ENCODE results near the gene SLC12A8.

The SLC12A8 gene

GRCh38 chr3:125239266-125239665, 26.7 kb upstream of the SLC12A8 start:
- peaks cover 7% of the 10 kb centered on the region for H3K36me3 ChIP-seq (ENCODE audit: control insufficient read depth, insufficient read depth, low read length)
- H3K4me1 ChIP-seq (ENCODE audit: control insufficient read depth, insufficient read depth, low read length, poor library complexity, severe bottlenecking), result no peaks in the 10 kb centered on the region
- H3K27ac ChIP-seq (ENCODE audit: low read depth, low read length, severe bottlenecking), result no peak overlapping the region
- 100% methylated on average over 1 of the region's 3 CpGs; no CpG with 5 or more reads in 1 of the 2 experiments for WGBS, 2 experiments (ENCODE audit: insufficient coverage in 2 of 2)
- H3K9me3 ChIP-seq (ENCODE audit: control insufficient read depth, low read length), result no peaks in the 10 kb centered on the region
- no peak overlapping the region for H3K4me3 ChIP-seq (ENCODE audit: extremely low read depth, insufficient read depth, low read length, poor library complexity, severe bottlenecking)

GRCh38 chr3:125238759-125239158, 26.2 kb upstream of the SLC12A8 start:
- Histone ChIP-seq H3K36me3 (ENCODE audit: control insufficient read depth, insufficient read depth, low read length) (peaks cover 8% of the 10 kb centered on the region), H3K9me3 (ENCODE audit: control insufficient read depth, low read length) (no peaks in the 10 kb centered on the region), H3K4me1 (ENCODE audit: control insufficient read depth, insufficient read depth, low read length, poor library complexity, severe bottlenecking) (no peaks in the 10 kb centered on the region), H3K27ac (ENCODE audit: low read depth, low read length, severe bottlenecking) (no peak overlapping the region), H3K4me3 (ENCODE audit: extremely low read depth, insufficient read depth, low read length, poor library complexity, severe bottlenecking) (no peak overlapping the region)
- WGBS, 2 experiments (ENCODE audit: insufficient coverage in 2 of 2), result 93 to 100% methylated on average over 2 of the region's 3 CpGs

GRCh38 chr3:125236331-125236903, 23.9 kb upstream of the SLC12A8 start:
- H3K9me3 ChIP-seq (ENCODE audit: control insufficient read depth, low read length), result no peaks in the 10 kb centered on the region
- 87 to 97% methylated on average over 3 to 6 of the region's 6 CpGs for WGBS, 2 experiments (ENCODE audit: insufficient coverage in 2 of 2)
- no peak overlapping the region for H3K27ac ChIP-seq (ENCODE audit: low read depth, low read length, severe bottlenecking)
- H3K36me3 ChIP-seq (ENCODE audit: control insufficient read depth, insufficient read depth, low read length), result peaks cover 21% of the 10 kb centered on the region
- H3K4me3 ChIP-seq (ENCODE audit: extremely low read depth, insufficient read depth, low read length, poor library complexity, severe bottlenecking), result no peak overlapping the region
- H3K4me1 ChIP-seq (ENCODE audit: control insufficient read depth, insufficient read depth, low read length, poor library complexity, severe bottlenecking), result peaks cover 6% of the 10 kb centered on the region

GRCh38 chr3:125234831-125235230, 22.3 kb upstream of the SLC12A8 start:
- Histone ChIP-seq H3K9me3 (ENCODE audit: control insufficient read depth, low read length) (no peaks in the 10 kb centered on the region), H3K27ac (ENCODE audit: low read depth, low read length, severe bottlenecking) (no peak overlapping the region), H3K36me3 (ENCODE audit: control insufficient read depth, insufficient read depth, low read length) (peaks cover 21% of the 10 kb centered on the region), H3K4me3 (ENCODE audit: extremely low read depth, insufficient read depth, low read length, poor library complexity, severe bottlenecking) (no peak overlapping the region), H3K4me1 (ENCODE audit: control insufficient read depth, insufficient read depth, low read length, poor library complexity, severe bottlenecking) (peaks cover 6% of the 10 kb centered on the region)
- no CpG with 5 or more reads among the region's 1 CpG for WGBS, 2 experiments (ENCODE audit: insufficient coverage in 2 of 2)

- WGBS, 2 experiments (ENCODE audit: insufficient coverage in 2 of 2), result 100% methylated on average over 1 to 2 of the region's 3 CpGs
Observed at GRCh38 chr3:125232401-125232800, 19.9 kb upstream of the SLC12A8 start.

GRCh38 chr3:125231895-125232294, 19.3 kb upstream of the SLC12A8 start:
- Histone ChIP-seq H3K36me3 (ENCODE audit: control insufficient read depth, insufficient read depth, low read length) (peaks cover 17% of the 10 kb centered on the region), H3K4me3 (ENCODE audit: extremely low read depth, insufficient read depth, low read length, poor library complexity, severe bottlenecking) (no peak overlapping the region), H3K9me3 (ENCODE audit: control insufficient read depth, low read length) (no peaks in the 10 kb centered on the region), H3K4me1 (ENCODE audit: control insufficient read depth, insufficient read depth, low read length, poor library complexity, severe bottlenecking) (peaks cover 6% of the 10 kb centered on the region), H3K27ac (ENCODE audit: low read depth, low read length, severe bottlenecking) (peak overlapping the region; percentile 19)
- 92 to 100% methylated on average over 2 of the region's 3 CpGs for WGBS, 2 experiments (ENCODE audit: insufficient coverage in 2 of 2)

More at GRCh38 chr3:125232401-125232800, 19.9 kb upstream of the SLC12A8 start:
- no peak overlapping the region for H3K27ac ChIP-seq (ENCODE audit: low read depth, low read length, severe bottlenecking)
- H3K36me3 ChIP-seq (ENCODE audit: control insufficient read depth, insufficient read depth, low read length), result peaks cover 20% of the 10 kb centered on the region
- H3K4me3 ChIP-seq (ENCODE audit: extremely low read depth, insufficient read depth, low read length, poor library complexity, severe bottlenecking), result no peak overlapping the region
- H3K9me3 ChIP-seq (ENCODE audit: control insufficient read depth, low read length), result no peaks in the 10 kb centered on the region
- H3K4me1 ChIP-seq (ENCODE audit: control insufficient read depth, insufficient read depth, low read length, poor library complexity, severe bottlenecking), result peaks cover 6% of the 10 kb centered on the region

GRCh38 chr3:125229707-125230106, 17.2 kb upstream of the SLC12A8 start:
- Histone ChIP-seq H3K27ac (ENCODE audit: low read depth, low read length, severe bottlenecking) (no peak overlapping the region), H3K4me1 (ENCODE audit: control insufficient read depth, insufficient read depth, low read length, poor library complexity, severe bottlenecking) (peaks cover 6% of the 10 kb centered on the region), H3K9me3 (ENCODE audit: control insufficient read depth, low read length) (no peaks in the 10 kb centered on the region), H3K36me3 (ENCODE audit: control insufficient read depth, insufficient read depth, low read length) (peaks cover 17% of the 10 kb centered on the region), H3K4me3 (ENCODE audit: extremely low read depth, insufficient read depth, low read length, poor library complexity, severe bottlenecking) (no peak overlapping the region)
- WGBS, 2 experiments (ENCODE audit: insufficient coverage in 2 of 2), result 100% methylated on average over 1 of the region's 1 CpG

- WGBS, 2 experiments (ENCODE audit: insufficient coverage in 2 of 2), result 89 to 97% methylated on average over 3 to 4 of the region's 7 CpGs
- Histone ChIP-seq H3K36me3 (ENCODE audit: control insufficient read depth, insufficient read depth, low read length) (peaks cover 17% of the 10 kb centered on the region), H3K27ac (ENCODE audit: low read depth, low read length, severe bottlenecking) (no peak overlapping the region), H3K4me3 (ENCODE audit: extremely low read depth, insufficient read depth, low read length, poor library complexity, severe bottlenecking) (no peak overlapping the region), H3K9me3 (ENCODE audit: control insufficient read depth, low read length) (no peaks in the 10 kb centered on the region), H3K4me1 (ENCODE audit: control insufficient read depth, insufficient read depth, low read length, poor library complexity, severe bottlenecking) (peaks cover 6% of the 10 kb centered on the region)
Observed at GRCh38 chr3:125229168-125229567, 16.6 kb upstream of the SLC12A8 start.

GRCh38 chr3:125221831-125222230, 9.3 kb upstream of the SLC12A8 start:
- H3K27ac ChIP-seq (ENCODE audit: low read depth, low read length, severe bottlenecking), result no peak overlapping the region

GRCh38 chr3:125220727-125221429, 8.3 kb upstream of the SLC12A8 start:
- Histone ChIP-seq H3K4me1 (ENCODE audit: control insufficient read depth, insufficient read depth, low read length, poor library complexity, severe bottlenecking) (no peaks in the 10 kb centered on the region), H3K9me3 (ENCODE audit: control insufficient read depth, low read length) (no peaks in the 10 kb centered on the region), H3K36me3 (ENCODE audit: control insufficient read depth, insufficient read depth, low read length) (no peaks in the 10 kb centered on the region), H3K4me3 (ENCODE audit: extremely low read depth, insufficient read depth, low read length, poor library complexity, severe bottlenecking) (no peak overlapping the region), H3K27ac (ENCODE audit: low read depth, low read length, severe bottlenecking) (no peak overlapping the region)
- 86% methylated on average over 3 to 7 of the region's 7 CpGs for WGBS, 2 experiments (ENCODE audit: insufficient coverage in 2 of 2)

More at GRCh38 chr3:125221831-125222230, 9.3 kb upstream of the SLC12A8 start:
- Histone ChIP-seq H3K4me1 (ENCODE audit: control insufficient read depth, insufficient read depth, low read length, poor library complexity, severe bottlenecking) (no peaks in the 10 kb centered on the region), H3K36me3 (ENCODE audit: control insufficient read depth, insufficient read depth, low read length) (no peaks in the 10 kb centered on the region), H3K9me3 (ENCODE audit: control insufficient read depth, low read length) (no peaks in the 10 kb centered on the region), H3K4me3 (ENCODE audit: extremely low read depth, insufficient read depth, low read length, poor library complexity, severe bottlenecking) (no peak overlapping the region)
- WGBS, 2 experiments (ENCODE audit: insufficient coverage in 2 of 2), result 94% methylated on average over 2 of the region's 3 CpGs; no CpG with 5 or more reads in 1 of the 2 experiments

GRCh38 chr3:125220183-125220582, 7.6 kb upstream of the SLC12A8 start:
- H3K4me1 ChIP-seq (ENCODE audit: control insufficient read depth, insufficient read depth, low read length, poor library complexity, severe bottlenecking), result no peaks in the 10 kb centered on the region
- H3K4me3 ChIP-seq (ENCODE audit: extremely low read depth, insufficient read depth, low read length, poor library complexity, severe bottlenecking), result no peak overlapping the region
- no peak overlapping the region for H3K27ac ChIP-seq (ENCODE audit: low read depth, low read length, severe bottlenecking)
- no peaks in the 10 kb centered on the region for H3K9me3 ChIP-seq (ENCODE audit: control insufficient read depth, low read length)
- 92 to 96% methylated on average over 4 to 7 of the region's 10 CpGs for WGBS, 2 experiments (ENCODE audit: insufficient coverage in 2 of 2)
- no peaks in the 10 kb centered on the region for H3K36me3 ChIP-seq (ENCODE audit: control insufficient read depth, insufficient read depth, low read length)

Data from mesodermal cell (in vitro differentiated cells).